ENCODE measurements around the gene CHST9. TPM values are rescaled to one million over a fixed set of nuclear protein-coding genes. Genes with fewer than 3 reads are reported as not detected.
A peak's percentile ranks its signal among the peaks of the same experiment; 100 is the strongest.

The CHST9 gene
- total and polyA plus RNA-seq, 2 donors from 2014 or later: 1.5 to 9.8 TPM

GRCh38 chr18:26867471-26867870 lies 317.6 kb downstream of the CHST9 start:
- no peak overlapping the region for H3K27ac ChIP-seq (ENCODE audit: low read depth in 2 of 2, low read length in 2 of 2)
- intact Hi-C loops (cut with DNase I): no loop called here
- FAIRE-seq (no peak), DNase-seq (no peak)
- H3K4me3 ChIP-seq (ENCODE audit: low read length in 3 of 3): no peak overlapping the region
- H3K4me1 ChIP-seq (ENCODE audit: control insufficient read depth in 2 of 3, insufficient read depth in 2 of 3, low read depth in 1 of 3, low read length in 3 of 3): no peaks in the 10 kb centered on the region
- H3K9me3 ChIP-seq (ENCODE audit: control insufficient read depth in 2 of 3, insufficient read depth in 1 of 3, low read length in 3 of 3): no peaks in the 10 kb centered on the region
- no peak for TF ChIP-seq CTCF (IDR thresholded peaks at IDR 0.05; ENCODE audit: borderline replicate concordance, extremely low read depth, insufficient read depth)
- no peaks in the 10 kb centered on the region for H3K27me3 ChIP-seq (ENCODE audit: control insufficient read depth, insufficient read depth, low read length)
- no peaks in the 10 kb centered on the region for H3K36me3 ChIP-seq (ENCODE audit: control insufficient read depth in 2 of 3, insufficient read depth in 3 of 3, low read length in 3 of 3)
- no peak overlapping the region for H3K9ac ChIP-seq (ENCODE audit: low read length in 3 of 3)

- Histone ChIP-seq H3K9me3 (ENCODE audit: control insufficient read depth in 2 of 3, insufficient read depth in 1 of 3, low read length in 3 of 3) (no peaks in the 10 kb centered on the region), H3K27ac (ENCODE audit: low read depth in 2 of 2, low read length in 2 of 2) (no peak within 1 kb of the TSS), H3K4me1 (ENCODE audit: control insufficient read depth in 2 of 3, insufficient read depth in 2 of 3, low read depth in 1 of 3, low read length in 3 of 3) (no peaks in the 10 kb centered on the region), H3K27me3 (ENCODE audit: control insufficient read depth, insufficient read depth, low read length) (no peaks in the 10 kb centered on the region), H3K36me3 (ENCODE audit: control insufficient read depth in 2 of 3, insufficient read depth in 3 of 3, low read length in 3 of 3) (no peaks in the 10 kb centered on the region), H3K4me3 (ENCODE audit: low read length in 3 of 3) (no peak within 1 kb of the TSS), H3K9ac (ENCODE audit: low read length in 3 of 3) (no peak within 1 kb of the TSS)
- FAIRE-seq: no peak
- TF ChIP-seq CTCF (IDR thresholded peaks at IDR 0.05; ENCODE audit: borderline replicate concordance, extremely low read depth, insufficient read depth): no peak
- intact Hi-C loops (cut with DNase I): no loop called here
- peak; percentile 41 to 58 (median 50) for DNase-seq
These were observed 319.6 kb downstream of the CHST9 start, which contains the start of gene AQP4 for GRCh38 chr18:26865557-26865956. Gene AQP4 (minus strand): TSS chr18:26865707. CDS start chr18:26865689, 18 bp downstream.

GRCh38 chr18:26864658-26865057 lies 320.4 kb downstream of the CHST9 start:
- no peaks in the 10 kb centered on the region for H3K27me3 ChIP-seq (ENCODE audit: control insufficient read depth, insufficient read depth, low read length)
- DNase-seq (no peak), FAIRE-seq (no peak)
- no peak overlapping the region for H3K27ac ChIP-seq (ENCODE audit: low read depth in 2 of 2, low read length in 2 of 2)
- no peaks in the 10 kb centered on the region for H3K4me1 ChIP-seq (ENCODE audit: control insufficient read depth in 2 of 3, insufficient read depth in 2 of 3, low read depth in 1 of 3, low read length in 3 of 3)
- no peak overlapping the region for H3K4me3 ChIP-seq (ENCODE audit: low read length in 3 of 3)
- TF ChIP-seq CTCF (IDR thresholded peaks at IDR 0.05; ENCODE audit: borderline replicate concordance, extremely low read depth, insufficient read depth): no peak
- no peak overlapping the region for H3K9ac ChIP-seq (ENCODE audit: low read length in 3 of 3)
- no peaks in the 10 kb centered on the region for H3K36me3 ChIP-seq (ENCODE audit: control insufficient read depth in 2 of 3, insufficient read depth in 3 of 3, low read length in 3 of 3)
- intact Hi-C loops (cut with DNase I): no loop called here
- no peaks in the 10 kb centered on the region for H3K9me3 ChIP-seq (ENCODE audit: control insufficient read depth in 2 of 3, insufficient read depth in 1 of 3, low read length in 3 of 3)

- Histone ChIP-seq H3K9ac (ENCODE audit: low read length in 3 of 3) (peak overlapping the region in 1 of 3 donors; percentile 38), H3K27me3 (ENCODE audit: control insufficient read depth, insufficient read depth, low read length) (no peaks in the 10 kb centered on the region), H3K36me3 (ENCODE audit: control insufficient read depth in 2 of 3, insufficient read depth in 3 of 3, low read length in 3 of 3) (no peaks in the 10 kb centered on the region), H3K4me3 (ENCODE audit: low read length in 3 of 3) (peak overlapping the region in 1 of 3 donors; percentile 55), H3K9me3 (ENCODE audit: control insufficient read depth in 2 of 3, insufficient read depth in 1 of 3, low read length in 3 of 3) (no peaks in the 10 kb centered on the region), H3K27ac (ENCODE audit: low read depth in 2 of 2, low read length in 2 of 2) (no peak overlapping the region), H3K4me1 (ENCODE audit: control insufficient read depth in 2 of 3, insufficient read depth in 2 of 3, low read depth in 1 of 3, low read length in 3 of 3) (no peaks in the 10 kb centered on the region)
- intact Hi-C loops (cut with DNase I): no loop called here
- DNase-seq: peak in 1 of 5 donors; percentile 14
- TF ChIP-seq CTCF (IDR thresholded peaks at IDR 0.05; ENCODE audit: borderline replicate concordance, extremely low read depth, insufficient read depth): no peak
- FAIRE-seq: no peak
These were observed 321.1 kb downstream of the CHST9 start for GRCh38 chr18:26863921-26864497.

Measured in kidney (tissue), 14 donors.